Measurements from ENCODE around the gene MERTK. TPM values are rescaled to one million over a fixed set of nuclear protein-coding genes. Genes with fewer than 3 reads are reported as not detected.

The MERTK gene
- total and polyA plus RNA-seq, 2 of the 13 experiments (the other 11 are each of a cell fraction or from before 2014, with no cell fraction given) = 37.3 to 44.7 TPM

- TF ChIP-seq PATZ1 (CRISPR knock-in tag; IDR thresholded peaks at IDR 0.05) = no peak
- TF ChIP-seq E2F1 (CRISPR knock-in tag; IDR thresholded peaks at IDR 0.05) = no peak
- TF ChIP-seq SSRP1 (CRISPR knock-in tag; IDR thresholded peaks at IDR 0.05) = 0 out of 2 replicates have a peak, but pooled peaks have one; percentile 58
- no peak for TF ChIP-seq CENPT (CRISPR knock-in tag; IDR thresholded peaks at IDR 0.05; ENCODE audit: low read depth)
- no peak for TF ChIP-seq ZBED4 (CRISPR knock-in tag; IDR thresholded peaks at IDR 0.05; ENCODE audit: borderline replicate concordance)
- TF ChIP-seq NFAT5 (CRISPR knock-in tag; IDR thresholded peaks at IDR 0.05) = no peak
- TF ChIP-seq ZFP91 (CRISPR knock-in tag; IDR thresholded peaks at IDR 0.05; ENCODE audit: borderline replicate concordance) = no peak
- TF ChIP-seq ZNF576 (CRISPR knock-in tag; IDR thresholded peaks at IDR 0.05) = no peak
- no peak for TF ChIP-seq CREB3 (CRISPR knock-in tag; IDR thresholded peaks at IDR 0.05)
- no peak for TF ChIP-seq THRA (CRISPR knock-in tag; IDR thresholded peaks at IDR 0.05; ENCODE audit: borderline replicate concordance)
- TF ChIP-seq MAX (IDR thresholded peaks at IDR 0.05) = no peak
Observed at GRCh38 chr2:111897630-111897923, 830 bp upstream of the MERTK start (continued).
